WERI-Rb-1 (cell line): ENCODE measurements around the gene PIR.

Source experiments
- DNase-seq: peaks from one replicate; pipeline ENCODE4 v3.0.0-alpha.2; 2020
- H3K27ac ChIP-seq: fragments of 250-450 bp; sonication (Bioruptor Pico); 2 replicates; pipeline ENCODE4 v1.5.1; 2020; ENCODE audit warnings: mild to moderate bottlenecking, moderate library complexity
- H3K27me3 ChIP-seq: fragments of 250-450 bp; sonication (Bioruptor Pico); 2 replicates; pipeline ENCODE4 v1.5.1; 2021; ENCODE audit warnings: mild to moderate bottlenecking, low read depth, moderate library complexity; ENCODE audit not compliant: insufficient read depth, severe bottlenecking
- H3K36me3 ChIP-seq: fragments of 250-450 bp; sonication (Bioruptor Pico); 2 replicates; pipeline ENCODE4 v1.5.1; 2020; ENCODE audit warnings: mild to moderate bottlenecking, moderate library complexity
- H3K4me3 ChIP-seq: 2 replicates; pipeline ENCODE4 v1.5.1; 2011; ENCODE audit warnings: low read depth, mild to moderate bottlenecking, control low read depth, low read length
- H3K9me3 ChIP-seq: fragments of 250-450 bp; sonication (Bioruptor Pico); 2 replicates; pipeline ENCODE4 v1.5.1; 2021; ENCODE audit warnings: mild to moderate bottlenecking, moderate library complexity; ENCODE audit not compliant: severe bottlenecking
- CTCF ChIP-seq: IDR thresholded peaks from 2 replicates; pipeline ENCODE4 v1.5.1; 2011; ENCODE audit warnings: low read depth, mild to moderate bottlenecking, control low read depth, inconsistent platforms, low read length

Gene PIR

GRCh38 chrX:15404401-15405096 lies 88.6 kb downstream of the PIR start:
- Histone ChIP-seq H3K36me3 (no peaks in the 10 kb centered on the region), H3K27me3 (peaks cover 5% of the 10 kb centered on the region), H3K27ac (no peak overlapping the region), H3K4me3 (no peak overlapping the region), H3K9me3 (no peaks in the 10 kb centered on the region)
- no peak for TF ChIP-seq CTCF
- no peak for DNase-seq

- peaks cover 2% of the 10 kb centered on the region for H3K27me3 ChIP-seq
- H3K9me3 ChIP-seq, result no peaks in the 10 kb centered on the region
- no peaks in the 10 kb centered on the region for H3K36me3 ChIP-seq
- H3K4me3 ChIP-seq, result no peak overlapping the region
- no peak for TF ChIP-seq CTCF
- no peak overlapping the region for H3K27ac ChIP-seq
- no peak for DNase-seq
Observed at GRCh38 chrX:15401378-15401777, 91.8 kb downstream of the PIR start.

GRCh38 chrX:15399962-15400391 lies 93.2 kb downstream of the PIR start:
- TF ChIP-seq CTCF, result no peak
- H3K27me3 ChIP-seq, result peaks cover 2% of the 10 kb centered on the region
- H3K36me3 ChIP-seq, result no peaks in the 10 kb centered on the region
- H3K27ac ChIP-seq, result no peak overlapping the region
- H3K4me3 ChIP-seq, result no peak overlapping the region
- DNase-seq, result no peak
- H3K9me3 ChIP-seq, result no peaks in the 10 kb centered on the region

- DNase-seq, result no peak
Observed at GRCh38 chrX:15398874-15399273, 94.3 kb downstream of the PIR start.

GRCh38 chrX:15395789-15396188 lies 97.3 kb downstream of the PIR start:
- Histone ChIP-seq H3K9me3 (no peaks in the 10 kb centered on the region), H3K27ac (no peak overlapping the region)
- TF ChIP-seq CTCF, result no peak

More at GRCh38 chrX:15398874-15399273, 94.3 kb downstream of the PIR start:
- Histone ChIP-seq H3K4me3 (no peak overlapping the region), H3K27ac (no peak overlapping the region), H3K27me3 (peaks cover 2% of the 10 kb centered on the region), H3K9me3 (no peaks in the 10 kb centered on the region), H3K36me3 (no peaks in the 10 kb centered on the region)
- TF ChIP-seq CTCF, result no peak

GRCh38 chrX:15391850-15392249 lies 101.3 kb downstream of the PIR start:
- no peak for TF ChIP-seq CTCF
- Histone ChIP-seq H3K9me3 (no peaks in the 10 kb centered on the region), H3K27me3 (peaks cover 4% of the 10 kb centered on the region), H3K27ac (no peak overlapping the region), H3K4me3 (no peak overlapping the region), H3K36me3 (no peaks in the 10 kb centered on the region)
- no peak for DNase-seq

More at GRCh38 chrX:15395789-15396188, 97.3 kb downstream of the PIR start:
- Histone ChIP-seq H3K36me3 (no peaks in the 10 kb centered on the region), H3K27me3 (peaks cover under 1% of the 10 kb centered on the region), H3K4me3 (no peak overlapping the region)
- no peak for DNase-seq
